ENCODE results near the gene HIVEP3.

DNA sequence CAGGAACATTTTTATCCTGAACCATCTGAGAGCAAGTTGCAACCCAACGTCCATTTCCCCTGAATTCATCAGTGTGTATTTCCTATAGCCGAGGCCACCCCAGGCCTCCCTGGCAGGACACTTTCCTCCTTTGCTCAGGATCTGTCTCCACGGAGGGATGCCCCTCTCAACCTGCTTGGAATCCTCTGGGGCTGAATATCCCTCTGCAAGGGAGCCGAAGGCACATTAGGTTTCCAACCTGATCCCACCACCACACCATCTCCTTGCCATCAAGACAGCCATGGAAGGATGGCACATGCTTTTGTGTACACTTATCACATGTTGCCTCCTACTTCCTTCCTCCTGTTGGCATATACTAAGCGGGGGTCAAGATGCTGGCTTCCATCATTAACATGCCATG lies 359.4 kb downstream of the HIVEP3 start:
- TF ChIP-seq EZH2 (IDR thresholded peaks at IDR 0.05) (no peak), POLR2AphosphoS5 (IDR thresholded peaks at IDR 0.05; ENCODE audit: borderline replicate concordance, low read depth, low read length) (no peak)
